ENCODE results near the gene SRGAP2C.
"Not testable (repeated sequence)": the region's sequence is repeated elsewhere in the genome, so short reads cannot be mapped to it uniquely, and the experiment has no call there.

SRGAP2C gene

GRCh38 chr1:121184290-121185127, at the start of gene SRGAP2C, which contains the start of gene FAM72B:
SRGAP2C (plus strand) TSS chr1:121184975; CDS start chr1:121187447, 2,472 bp downstream.
FAM72B (minus strand) TSS chr1:121184340; CDS start chr1:121183489, 851 bp downstream.
- peak; percentile 95 for DNase-seq (ENCODE audit: low spot score)

DNA sequence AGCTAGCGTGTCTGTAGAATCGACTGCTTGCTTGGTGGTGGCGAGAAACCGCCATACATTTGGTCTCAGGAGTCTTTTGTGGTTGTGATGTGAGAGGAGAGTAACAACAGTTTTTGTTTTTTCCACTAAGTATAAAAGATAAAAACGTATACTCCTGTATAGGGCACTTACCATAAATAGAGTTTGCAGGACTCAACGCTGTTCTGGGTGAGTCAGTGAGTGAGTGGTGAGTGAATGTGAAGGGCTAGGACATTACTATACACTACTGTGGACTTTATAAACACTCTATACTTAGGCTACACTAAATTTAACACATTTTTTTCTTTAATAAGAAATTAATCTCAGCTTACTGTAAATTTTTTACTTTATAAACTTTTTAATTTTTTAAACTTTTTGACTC, 44.4 kb upstream of the SRGAP2C start:
- not testable (repeated sequence) for DNase-seq (ENCODE audit: low spot score)

GRCh38 chr1:121148489-121149190, 36.1 kb upstream of the SRGAP2C start:
- DNase-seq (ENCODE audit: low spot score), result not testable (repeated sequence)

GRCh38 chr1:121151294-121151693, 33.5 kb upstream of the SRGAP2C start:
- DNase-seq (ENCODE audit: low spot score), result not testable (repeated sequence)

GRCh38 chr1:121152788-121153187, 32.0 kb upstream of the SRGAP2C start:
- DNase-seq (ENCODE audit: low spot score), result not testable (repeated sequence)

GRCh38 chr1:121154811-121155210, 30.0 kb upstream of the SRGAP2C start:
- DNase-seq (ENCODE audit: low spot score), result not testable (repeated sequence)

GRCh38 chr1:121155671-121156358, 29.0 kb upstream of the SRGAP2C start:
- DNase-seq (ENCODE audit: low spot score), result peak; percentile 11

- DNase-seq (ENCODE audit: low spot score), result not testable (repeated sequence)
These were observed 27.7 kb upstream of the SRGAP2C start for GRCh38 chr1:121156958-121157603.

DNA sequence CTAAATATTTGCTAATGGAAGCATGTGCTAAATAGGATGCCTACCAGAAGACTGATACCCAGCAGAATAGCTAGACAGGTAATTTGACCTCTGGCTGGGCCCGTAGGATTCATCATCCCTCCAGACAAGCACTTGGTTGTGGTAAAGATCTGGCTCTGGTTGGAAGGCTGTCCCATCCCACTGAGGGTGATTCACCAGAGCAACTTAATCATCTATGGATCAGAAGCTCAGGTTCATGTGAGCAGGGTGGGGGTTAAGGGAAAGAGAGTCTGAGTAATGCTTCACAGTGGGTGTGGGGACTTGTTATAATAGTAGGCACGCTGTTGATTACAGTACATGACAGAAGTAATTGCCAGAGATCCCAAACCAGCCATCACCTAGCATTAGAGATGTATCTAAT, 27.2 kb upstream of the SRGAP2C start:
- DNase-seq (ENCODE audit: low spot score), result not testable (repeated sequence)

DNA sequence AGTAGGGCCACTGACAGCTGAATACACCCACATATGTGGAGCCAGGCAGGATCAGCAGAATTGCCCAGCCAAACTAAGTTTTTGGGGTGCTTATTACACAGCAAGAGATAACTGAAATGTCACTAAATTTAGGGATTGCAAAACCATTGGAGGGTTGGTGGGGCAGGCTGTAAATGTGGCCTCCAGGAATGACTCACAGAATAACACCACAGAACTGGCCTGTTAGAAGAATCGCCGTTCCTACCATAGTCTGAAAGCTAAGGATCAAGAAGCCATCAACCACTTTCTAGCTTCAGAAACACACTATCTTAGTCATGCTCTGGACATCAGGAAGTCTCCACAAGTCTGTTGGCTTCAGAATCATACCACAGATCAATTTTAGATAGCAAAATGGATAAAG, 24.7 kb upstream of the SRGAP2C start:
- not testable (repeated sequence) for DNase-seq (ENCODE audit: low spot score)

DNA sequence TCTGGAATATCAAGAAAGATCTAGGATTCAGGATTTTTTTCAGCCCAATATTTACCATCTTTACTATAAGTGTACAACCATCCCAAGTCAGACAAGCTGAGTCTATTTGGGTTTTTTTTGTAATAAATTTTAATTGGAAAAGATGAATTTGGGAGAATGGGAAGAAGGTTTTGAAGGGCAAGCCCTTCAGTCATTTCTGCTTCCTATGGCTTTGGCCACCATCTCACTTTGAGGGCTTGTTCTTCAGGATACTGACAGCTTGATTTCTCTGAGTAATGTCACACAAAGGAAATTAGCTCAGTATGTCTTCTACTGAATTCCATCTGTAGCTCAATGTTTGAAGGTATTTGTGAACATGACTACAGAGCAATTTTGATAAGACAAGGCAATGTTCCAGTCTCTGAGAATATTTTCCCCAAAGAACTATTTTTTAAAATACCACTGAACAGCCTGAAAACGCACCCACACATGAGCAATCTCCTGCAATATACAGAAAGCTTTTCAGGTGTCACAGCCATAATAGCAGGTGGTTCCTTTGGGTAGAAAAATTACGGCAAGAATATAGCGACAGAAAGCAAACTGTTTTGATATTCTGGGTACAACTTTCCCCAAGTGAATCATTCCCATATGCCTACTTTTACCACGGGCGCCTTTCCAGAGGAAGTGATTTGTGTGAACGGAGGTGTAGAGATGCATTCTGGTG, 23.4 kb upstream of the SRGAP2C start:
- DNase-seq (ENCODE audit: low spot score), result not testable (repeated sequence)

GRCh38 chr1:121163850-121164757, 20.7 kb upstream of the SRGAP2C start:
- DNase-seq (ENCODE audit: low spot score), result not testable (repeated sequence)

DNA sequence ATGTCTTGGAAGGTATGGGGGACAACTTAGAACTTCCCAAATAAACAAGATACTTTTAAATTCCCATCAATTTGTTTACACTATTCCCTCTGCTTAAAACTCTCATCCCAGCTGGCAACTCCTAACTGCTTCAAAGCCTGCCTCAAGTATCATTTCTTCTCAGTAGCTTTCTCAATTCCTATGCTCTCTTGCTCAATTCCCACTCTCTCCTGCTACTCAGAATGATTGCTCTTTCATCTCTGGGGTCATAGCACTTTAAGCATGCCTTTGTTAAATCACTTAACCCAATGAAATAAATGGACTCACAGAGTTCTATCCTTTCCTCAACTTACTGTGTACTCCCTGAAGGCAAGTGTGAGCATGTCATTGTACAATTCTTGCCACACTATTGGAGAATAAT, 19.5 kb upstream of the SRGAP2C start:
- not testable (repeated sequence) for DNase-seq (ENCODE audit: low spot score)

GRCh38 chr1:121167225-121167738, 17.5 kb upstream of the SRGAP2C start:
- not testable (repeated sequence) for DNase-seq (ENCODE audit: low spot score)

- not testable (repeated sequence) for DNase-seq (ENCODE audit: low spot score)
These were observed 16.6 kb upstream of the SRGAP2C start for GRCh38 chr1:121168152-121168668.

DNA sequence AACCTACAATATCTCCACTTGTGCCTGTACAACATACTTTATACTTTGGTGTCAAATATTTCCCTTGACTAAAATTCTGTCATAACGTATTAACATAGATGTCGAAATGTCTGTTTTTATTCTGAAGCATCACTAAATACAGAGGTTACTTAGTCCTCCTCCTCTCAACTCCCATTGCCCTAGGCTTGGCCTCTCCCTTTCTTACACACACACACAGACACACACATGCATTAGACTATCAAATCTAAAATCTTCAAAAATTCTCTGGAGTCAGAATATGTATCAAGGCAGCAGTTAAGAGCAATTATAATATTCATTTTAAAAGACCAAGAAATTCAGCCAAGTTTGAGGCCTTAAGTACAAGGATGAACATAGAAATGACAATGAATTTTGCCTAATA, 8.1 kb upstream of the SRGAP2C start:
- not testable (repeated sequence) for DNase-seq (ENCODE audit: low spot score)

DNA sequence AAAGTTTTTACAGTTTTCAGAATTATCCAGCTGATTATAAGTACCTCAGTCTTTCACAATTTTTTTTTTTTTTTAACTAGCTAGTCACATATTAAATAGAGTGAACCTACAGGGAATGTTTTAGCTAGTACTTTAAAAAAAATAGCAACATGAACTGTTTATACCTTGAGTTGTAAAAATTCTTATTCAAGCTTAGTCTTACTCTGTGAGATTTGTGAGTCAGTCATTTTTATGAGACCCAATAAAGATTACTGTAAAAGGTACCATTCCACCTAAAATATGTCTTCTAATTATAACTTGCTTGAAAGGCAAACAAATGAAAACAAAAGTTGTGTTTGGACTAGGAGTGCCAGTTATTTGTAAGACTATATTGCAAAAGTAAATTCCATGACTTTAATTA, 6.6 kb upstream of the SRGAP2C start:
- DNase-seq (ENCODE audit: low spot score), result not testable (repeated sequence)

- DNase-seq (ENCODE audit: low spot score), result not testable (repeated sequence)
These were observed 908 bp upstream of the SRGAP2C start for GRCh38 chr1:121183867-121184266.

GRCh38 chr1:121185140-121185708, 449 bp downstream of the SRGAP2C start:
- not testable (repeated sequence) for DNase-seq (ENCODE audit: low spot score)

Data from SW480 (cell line).